Right hindlimb (tissue), 1 donor: ENCODE results near the gene MYBPHL.

ENCODE experiments used
- DNase-seq: peaks from one replicate; pipeline ENCODE4 v3.0.0-alpha.2; 2018

The MYBPHL gene

DNA sequence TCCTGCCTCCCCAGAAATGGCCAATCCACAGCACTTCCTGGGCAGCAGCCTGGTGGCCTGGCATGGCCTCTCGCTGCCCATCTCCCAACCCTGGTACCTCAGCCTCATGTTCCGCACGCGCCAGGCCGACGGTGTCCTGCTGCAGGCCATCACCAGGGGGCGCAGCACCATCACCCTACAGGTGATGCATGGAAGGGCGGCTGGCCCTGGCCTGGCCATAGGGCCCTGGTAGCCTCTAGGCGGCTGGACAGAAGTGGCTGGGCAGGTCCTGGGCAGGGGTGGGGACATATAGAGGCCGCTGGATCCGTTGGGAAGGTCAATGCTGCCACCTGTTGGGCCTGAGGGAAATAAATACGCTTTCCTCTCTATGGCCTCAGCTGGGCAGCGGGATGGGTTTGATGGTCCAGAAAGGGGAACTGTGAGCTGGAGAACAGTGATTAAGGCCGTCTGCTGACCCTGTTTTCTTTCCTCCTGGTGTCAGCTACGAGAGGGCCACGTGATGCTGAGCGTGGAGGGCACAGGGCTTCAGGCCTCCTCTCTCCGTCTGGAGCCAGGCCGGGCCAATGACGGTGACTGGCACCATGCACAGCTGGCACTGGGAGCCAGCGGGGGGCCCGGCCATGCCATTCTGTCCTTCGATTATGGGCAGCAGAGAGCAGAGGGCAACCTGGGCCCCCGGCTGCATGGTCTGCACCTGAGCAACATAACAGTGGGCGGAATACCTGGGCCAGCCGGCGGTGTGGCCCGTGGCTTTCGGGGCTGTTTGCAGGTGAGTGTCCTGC lies 43.0 kb downstream of the MYBPHL start:
- DNase-seq: peak; percentile 83

- DNase-seq: no peak
Measured at GRCh38 chr1:109263234-109263596, 43.6 kb downstream of the MYBPHL start.

DNA sequence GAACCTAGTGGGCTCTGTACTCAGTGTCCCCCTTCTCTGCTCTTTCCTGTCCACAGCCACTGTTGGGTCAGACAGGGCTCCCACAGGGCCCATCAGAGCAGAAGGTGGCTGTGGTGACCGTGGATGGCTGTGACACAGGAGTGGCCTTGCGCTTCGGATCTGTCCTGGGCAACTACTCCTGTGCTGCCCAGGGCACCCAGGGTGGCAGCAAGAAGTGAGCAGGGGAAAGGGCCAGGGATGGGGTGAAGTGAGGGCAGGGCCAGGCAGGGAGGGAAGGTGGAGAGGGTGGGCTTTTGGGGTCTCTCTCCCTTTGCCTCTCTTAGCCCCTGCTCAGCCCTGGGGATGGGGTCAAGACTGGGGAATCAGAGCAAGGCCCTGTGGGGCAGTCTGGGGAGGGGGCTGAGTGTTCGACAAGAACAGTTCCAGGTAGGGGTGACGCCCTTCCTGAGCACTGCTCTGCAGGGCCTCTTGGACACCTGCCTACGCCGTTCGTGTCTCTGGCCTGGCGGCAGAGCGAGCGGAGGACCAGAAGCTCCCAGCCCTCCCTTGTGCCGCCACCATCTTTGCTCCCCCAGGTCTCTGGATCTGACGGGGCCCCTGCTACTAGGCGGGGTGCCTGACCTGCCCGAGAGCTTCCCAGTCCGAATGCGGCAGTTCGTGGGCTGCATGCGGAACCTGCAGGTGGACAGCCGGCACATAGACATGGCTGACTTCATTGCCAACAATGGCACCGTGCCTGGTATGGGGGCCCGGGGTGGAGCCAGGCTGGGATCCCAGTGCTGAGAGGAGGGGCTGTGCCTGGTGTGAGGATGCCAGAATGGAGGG lies 44.4 kb downstream of the MYBPHL start:
- no peak for DNase-seq

GRCh38 chr1:109261578-109261977 lies 45.2 kb downstream of the MYBPHL start:
- no peak for DNase-seq

DNA sequence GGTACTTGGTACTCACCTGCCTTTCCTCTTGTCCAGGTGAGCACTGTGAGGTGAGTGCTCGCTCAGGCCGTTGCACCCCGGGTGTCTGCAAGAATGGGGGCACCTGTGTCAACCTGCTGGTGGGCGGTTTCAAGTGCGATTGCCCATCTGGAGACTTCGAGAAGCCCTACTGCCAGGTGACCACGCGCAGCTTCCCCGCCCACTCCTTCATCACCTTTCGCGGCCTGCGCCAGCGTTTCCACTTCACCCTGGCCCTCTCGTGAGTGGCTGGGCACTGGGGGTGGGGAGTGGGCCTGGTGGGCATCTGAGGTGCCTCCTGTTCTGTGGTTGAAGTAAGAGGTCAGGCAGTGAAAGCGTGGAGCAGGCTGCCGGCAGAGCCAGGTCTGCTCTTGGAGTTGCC lies 45.8 kb downstream of the MYBPHL start:
- no peak for DNase-seq

DNA sequence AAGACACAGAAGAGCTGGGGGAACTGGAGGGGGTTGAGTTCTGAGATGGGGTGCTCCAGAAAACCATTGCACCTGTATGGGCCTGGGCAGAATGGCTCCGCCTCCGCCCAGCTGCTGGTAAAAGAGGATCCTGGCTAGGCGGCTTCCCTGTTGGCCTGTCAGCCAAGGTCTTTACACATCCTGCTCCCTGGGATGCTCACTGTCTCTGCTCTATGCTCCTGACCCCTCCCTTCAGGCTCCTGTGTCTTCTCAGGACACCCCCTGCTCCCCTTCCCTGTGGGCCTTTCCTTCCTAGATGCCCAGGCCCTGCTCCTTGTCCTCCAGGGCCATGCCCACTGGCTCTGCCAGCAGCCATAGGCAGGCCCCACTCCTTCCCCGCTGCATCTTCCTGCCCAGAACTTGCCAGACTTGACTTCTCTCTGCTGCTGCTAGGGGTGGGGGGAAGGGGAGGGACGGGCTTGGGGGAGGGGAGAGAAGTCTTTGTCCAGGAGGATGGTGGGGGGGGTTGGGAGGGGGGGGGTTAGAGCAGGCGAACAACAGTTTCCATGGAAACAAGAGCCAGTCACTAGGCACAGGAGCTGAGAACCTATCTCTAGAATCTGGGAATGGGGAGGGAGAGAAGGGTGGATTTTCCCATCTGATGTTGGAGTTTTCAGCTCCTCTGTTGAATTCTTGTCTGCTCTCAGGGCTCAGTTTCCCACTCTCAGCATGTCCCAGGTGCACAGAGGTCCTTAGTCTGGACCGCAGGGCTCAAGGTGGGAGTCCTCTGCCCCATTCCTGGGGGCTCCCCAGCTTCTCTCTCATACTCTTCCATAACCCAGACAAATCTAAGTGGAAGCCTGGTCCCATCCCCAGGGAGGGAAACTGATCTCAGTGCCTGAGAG lies 46.9 kb downstream of the MYBPHL start:
- DNase-seq: no peak

DNA sequence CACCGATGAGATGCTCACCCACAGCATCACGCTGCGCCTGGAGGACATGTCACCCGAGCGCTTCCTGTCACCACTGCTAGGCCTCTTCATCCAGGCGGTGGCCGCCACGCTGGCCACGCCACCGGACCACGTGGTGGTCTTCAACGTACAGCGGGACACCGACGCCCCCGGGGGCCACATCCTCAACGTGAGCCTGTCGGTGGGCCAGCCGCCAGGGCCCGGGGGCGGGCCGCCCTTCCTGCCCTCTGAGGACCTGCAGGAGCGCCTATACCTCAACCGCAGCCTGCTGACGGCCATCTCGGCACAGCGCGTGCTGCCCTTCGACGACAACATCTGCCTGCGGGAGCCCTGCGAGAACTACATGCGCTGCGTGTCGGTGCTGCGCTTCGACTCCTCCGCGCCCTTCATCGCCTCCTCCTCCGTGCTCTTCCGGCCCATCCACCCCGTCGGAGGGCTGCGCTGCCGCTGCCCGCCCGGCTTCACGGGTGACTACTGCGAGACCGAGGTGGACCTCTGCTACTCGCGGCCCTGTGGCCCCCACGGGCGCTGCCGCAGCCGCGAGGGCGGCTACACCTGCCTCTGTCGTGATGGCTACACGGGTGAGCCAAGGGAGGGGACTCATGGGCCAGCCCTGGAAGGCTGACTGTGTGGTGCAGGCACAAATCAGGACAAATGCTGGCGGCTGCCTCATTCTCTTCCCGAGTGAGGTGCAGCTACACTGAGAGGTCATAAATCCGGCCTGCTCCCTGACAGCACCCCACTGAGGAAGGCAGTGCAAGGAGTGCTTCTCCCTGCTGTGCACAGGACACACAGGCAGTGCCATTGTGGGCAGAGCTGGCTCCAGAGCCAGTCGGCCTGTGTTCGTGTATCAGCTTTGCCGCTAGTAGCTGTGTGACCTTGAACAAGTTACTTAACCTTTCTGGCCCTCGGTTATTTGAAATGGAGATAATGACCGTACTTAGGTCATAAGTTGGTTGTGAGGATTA lies 48.0 kb downstream of the MYBPHL start:
- no peak for DNase-seq

DNA sequence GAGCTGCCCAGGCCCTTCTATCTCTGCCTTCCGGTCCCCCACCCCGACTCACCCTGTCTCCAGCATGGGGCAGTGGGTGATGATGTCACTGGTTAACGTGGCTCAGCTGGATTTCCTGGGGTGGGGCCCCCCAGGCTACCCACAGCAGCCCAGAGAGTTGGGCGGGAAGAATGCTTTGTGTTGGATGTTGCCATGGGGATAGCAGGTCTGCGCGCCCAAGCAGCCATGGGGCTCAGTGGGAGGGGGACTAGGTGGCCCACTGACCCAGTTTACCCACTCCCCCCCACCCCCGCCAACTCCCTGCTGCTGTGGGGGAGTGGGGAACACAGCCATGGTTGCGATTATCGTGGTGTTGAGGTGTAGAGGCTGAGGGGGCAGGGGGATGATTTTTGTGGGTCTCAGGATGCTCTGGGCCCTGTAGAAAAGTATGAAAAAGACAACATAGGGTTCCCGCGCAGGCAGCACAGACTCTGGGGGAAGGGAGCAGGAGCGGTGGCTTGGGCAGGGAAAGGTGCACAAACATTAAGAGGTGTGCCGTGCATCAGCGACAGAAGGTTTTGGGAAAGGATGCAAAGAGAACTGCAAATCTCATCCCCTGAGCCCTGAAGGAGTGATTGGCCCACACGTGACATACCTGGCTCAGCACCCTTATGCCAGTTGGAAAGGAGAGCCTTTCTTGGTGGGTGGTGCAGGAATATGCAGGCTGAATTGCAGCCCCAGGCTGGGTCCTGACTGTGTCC lies 49.0 kb downstream of the MYBPHL start:
- no peak for DNase-seq

- DNase-seq: no peak
Measured at GRCh38 chr1:109256971-109257681, 49.7 kb downstream of the MYBPHL start.

DNA sequence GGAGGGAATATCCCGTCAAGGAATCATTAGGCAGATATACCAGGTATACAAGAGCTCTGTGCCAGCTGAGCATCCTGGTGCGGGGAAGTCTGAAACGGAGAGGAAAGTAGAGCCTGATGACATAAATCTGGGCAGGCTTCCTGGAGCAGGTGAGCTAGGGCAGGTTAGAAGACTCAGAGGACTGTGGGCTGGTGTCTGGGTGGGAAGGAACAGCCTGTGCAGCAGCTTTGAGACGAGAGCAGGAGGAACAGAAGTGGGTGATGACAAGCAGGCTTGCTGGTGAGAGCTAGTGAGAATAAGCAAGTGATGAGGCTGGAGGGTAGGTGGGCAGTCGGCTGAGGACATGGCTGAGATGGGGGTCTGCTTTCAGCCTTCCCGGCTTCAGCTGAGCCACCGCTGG lies 50.7 kb downstream of the MYBPHL start:
- DNase-seq: no peak

GRCh38 chr1:109255678-109256077 lies 51.1 kb downstream of the MYBPHL start:
- DNase-seq: no peak

GRCh38 chr1:109255097-109255651 lies 51.6 kb downstream of the MYBPHL start:
- no peak for DNase-seq

- no peak for DNase-seq
Measured at GRCh38 chr1:109254621-109255096, 52.2 kb downstream of the MYBPHL start.

DNA sequence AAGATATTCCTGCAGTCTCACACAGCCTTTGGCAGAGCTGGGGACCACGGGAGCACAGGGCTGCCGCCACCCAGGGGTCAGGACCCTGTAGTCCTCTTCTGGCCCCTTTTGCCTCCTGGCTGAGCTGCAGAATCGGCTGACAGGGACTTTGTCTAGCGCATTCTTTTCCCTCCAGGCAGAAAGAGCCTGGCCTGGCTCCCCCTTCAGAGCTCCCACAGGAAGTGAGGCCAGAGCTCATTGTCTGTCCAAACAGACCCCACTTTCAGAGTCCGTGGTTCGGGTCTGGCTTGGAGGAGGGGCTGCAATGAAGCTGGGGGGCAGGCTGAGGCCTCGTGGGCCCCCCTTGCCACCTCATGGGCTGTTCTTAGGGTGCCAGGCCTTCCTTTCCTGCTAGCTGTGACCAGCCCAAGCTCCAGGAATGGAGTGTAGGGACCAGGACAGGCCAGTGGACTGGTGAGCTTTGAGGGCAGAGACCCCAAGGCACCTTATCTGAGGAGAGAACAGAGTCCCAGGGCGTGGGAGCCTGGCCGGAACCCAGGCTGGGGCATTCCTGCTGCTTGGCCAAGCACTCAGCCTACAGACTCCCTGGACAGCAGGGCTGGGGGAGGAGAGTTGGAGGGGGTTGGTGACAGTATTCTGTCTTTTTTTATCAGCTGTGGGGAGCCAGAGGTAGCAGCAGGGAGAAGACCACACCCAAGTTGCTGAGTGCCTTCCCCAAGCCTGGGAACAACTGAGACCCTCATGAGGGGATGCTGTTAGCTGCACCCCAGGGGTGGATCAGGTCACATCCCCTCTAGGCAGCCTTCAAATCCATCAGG lies 52.8 kb downstream of the MYBPHL start:
- DNase-seq: peak; percentile 67

DNA sequence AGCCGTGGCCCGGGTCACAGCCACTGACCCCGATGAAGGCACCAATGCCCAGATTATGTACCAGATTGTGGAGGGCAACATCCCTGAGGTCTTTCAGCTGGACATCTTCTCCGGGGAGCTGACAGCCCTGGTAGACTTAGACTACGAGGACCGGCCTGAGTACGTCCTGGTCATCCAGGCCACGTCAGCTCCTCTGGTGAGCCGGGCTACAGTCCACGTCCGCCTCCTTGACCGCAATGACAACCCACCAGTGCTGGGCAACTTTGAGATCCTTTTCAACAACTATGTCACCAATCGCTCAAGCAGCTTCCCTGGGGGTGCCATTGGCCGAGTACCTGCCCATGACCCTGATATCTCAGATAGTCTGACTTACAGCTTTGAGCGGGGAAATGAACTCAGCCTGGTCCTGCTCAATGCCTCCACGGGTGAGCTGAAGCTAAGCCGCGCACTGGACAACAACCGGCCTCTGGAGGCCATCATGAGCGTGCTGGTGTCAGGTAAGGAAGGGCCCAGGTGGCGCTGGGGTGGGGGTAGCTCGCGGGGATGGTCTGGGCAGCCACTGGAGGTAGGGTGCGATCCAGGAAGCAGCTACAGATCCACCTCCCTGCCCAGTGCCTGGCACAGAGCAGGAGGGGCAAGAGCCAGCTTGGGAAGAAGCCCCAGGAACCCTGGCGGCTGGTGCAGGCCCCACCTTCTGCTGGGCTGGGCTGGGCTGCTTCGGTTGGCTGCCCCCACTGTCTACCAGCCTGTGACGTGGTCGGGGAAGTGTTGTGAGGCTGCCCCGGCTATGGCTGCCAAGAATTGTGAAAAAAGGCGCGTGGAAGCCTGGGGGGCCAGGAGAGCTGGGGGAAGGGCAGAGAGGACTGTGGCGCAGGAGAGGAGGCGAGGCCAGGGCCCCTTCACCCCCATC lies 53.7 kb downstream of the MYBPHL start:
- peak; percentile 73 for DNase-seq

DNA sequence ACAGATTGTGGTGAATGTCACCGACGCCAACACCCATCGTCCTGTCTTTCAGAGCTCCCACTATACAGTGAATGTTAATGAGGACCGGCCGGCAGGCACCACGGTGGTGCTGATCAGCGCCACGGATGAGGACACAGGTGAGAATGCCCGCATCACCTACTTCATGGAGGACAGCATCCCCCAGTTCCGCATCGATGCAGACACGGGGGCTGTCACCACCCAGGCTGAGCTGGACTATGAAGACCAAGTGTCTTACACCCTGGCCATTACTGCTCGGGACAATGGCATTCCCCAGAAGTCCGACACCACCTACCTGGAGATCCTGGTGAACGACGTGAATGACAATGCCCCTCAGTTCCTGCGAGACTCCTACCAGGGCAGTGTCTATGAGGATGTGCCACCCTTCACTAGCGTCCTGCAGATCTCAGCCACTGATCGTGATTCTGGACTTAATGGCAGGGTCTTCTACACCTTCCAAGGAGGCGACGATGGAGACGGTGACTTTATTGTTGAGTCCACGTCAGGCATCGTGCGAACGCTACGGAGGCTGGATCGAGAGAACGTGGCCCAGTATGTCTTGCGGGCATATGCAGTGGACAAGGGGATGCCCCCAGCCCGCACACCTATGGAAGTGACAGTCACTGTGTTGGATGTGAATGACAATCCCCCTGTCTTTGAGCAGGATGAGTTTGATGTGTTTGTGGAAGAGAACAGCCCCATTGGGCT lies 54.5 kb downstream of the MYBPHL start:
- no peak for DNase-seq
